Measurements from ENCODE around the gene CCL11. TPM values are rescaled to one million over a fixed set of nuclear protein-coding genes. Genes with fewer than 3 reads are reported as not detected.
A peak's percentile ranks its signal among the peaks of the same experiment; 100 is the strongest.

The CCL11 gene
- total RNA-seq, 2 donors from 2014 or later: 1.1 TPM; not detected in 1

GRCh38 chr17:34252095-34252443 is 33.5 kb upstream of the CCL11 start:
- intact Hi-C loops (cut with DNase I): loop anchor here (10.0 kb wide), 1 partner anchor 103 kb away; the partner anchor contains the start of gene CCL13

GRCh38 chr17:34252444-34253138 is 33.0 kb upstream of the CCL11 start:
- intact Hi-C loops (cut with DNase I): loop anchor here (10.0 kb wide), 1 partner anchor 102 kb away; the partner anchor contains the start of gene CCL13
- TF ChIP-seq POLR2AphosphoS5 (IDR thresholded peaks at IDR 0.05): peak; percentile 91
- no peak for TF ChIP-seq CTCF (IDR thresholded peaks at IDR 0.05)
- TF ChIP-seq POLR2A (IDR thresholded peaks at IDR 0.05): no peak
- H3K27ac ChIP-seq: peak overlapping the region; percentile 64 to 69
- H3K4me1 ChIP-seq (replicated peaks): peaks cover 13% of the 10 kb centered on the region
- no peaks in the 10 kb centered on the region for H3K36me3 ChIP-seq
- WGBS: 4% methylated on average over 6 of the region's 6 CpGs
- no peaks in the 10 kb centered on the region for H3K9me3 ChIP-seq
- no peaks in the 10 kb centered on the region for H3K27me3 ChIP-seq (replicated peaks; ENCODE audit: insufficient read depth)
- peak; percentile 89 for DNase-seq (ENCODE audit: low spot score)
- no peak overlapping the region for H3K4me3 ChIP-seq

More at GRCh38 chr17:34252095-34252443, 33.5 kb upstream of the CCL11 start:
- Histone ChIP-seq H3K36me3 (no peaks in the 10 kb centered on the region), H3K27ac (peak overlapping the region; percentile 64 to 69), H3K4me1 (replicated peaks) (peaks cover 13% of the 10 kb centered on the region), H3K27me3 (replicated peaks; ENCODE audit: insufficient read depth) (no peaks in the 10 kb centered on the region), H3K9me3 (no peaks in the 10 kb centered on the region), H3K4me3 (no peak overlapping the region)
- TF ChIP-seq POLR2AphosphoS5 (IDR thresholded peaks at IDR 0.05): no peak
- TF ChIP-seq POLR2A (IDR thresholded peaks at IDR 0.05): no peak
- no peak for TF ChIP-seq CTCF (IDR thresholded peaks at IDR 0.05)
- 53% methylated on average over 5 of the region's 5 CpGs for WGBS
- no peak for DNase-seq (ENCODE audit: low spot score)

DNA sequence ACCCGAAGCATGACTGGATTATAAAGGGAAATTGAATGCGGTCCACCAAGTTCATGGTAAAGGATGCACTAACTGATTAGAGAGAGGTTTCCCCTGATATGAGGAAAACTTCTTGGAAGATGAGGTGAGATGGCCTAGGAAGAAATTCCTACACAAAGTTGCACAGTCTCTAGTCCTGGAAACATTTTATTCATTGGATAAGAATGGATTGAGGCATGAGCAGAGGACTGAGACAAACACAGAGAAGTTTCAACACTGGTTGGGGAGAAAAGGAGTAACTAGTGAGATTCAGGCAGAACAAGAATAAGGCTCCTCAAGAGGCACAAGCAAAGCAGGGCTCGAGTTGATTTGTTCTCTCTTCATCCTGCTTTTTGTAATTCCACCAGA is 32.4 kb upstream of the CCL11 start:
- WGBS: 80% methylated on average over 3 of the region's 3 CpGs
- peaks cover 13% of the 10 kb centered on the region for H3K4me1 ChIP-seq (replicated peaks)
- intact Hi-C loops (cut with DNase I): loop anchor here (10.0 kb wide), 1 partner anchor 102 kb away; the partner anchor contains the start of gene CCL13
- H3K36me3 ChIP-seq: no peaks in the 10 kb centered on the region
- peak overlapping the region; percentile 64 to 69 for H3K27ac ChIP-seq
- H3K4me3 ChIP-seq: no peak overlapping the region
- no peaks in the 10 kb centered on the region for H3K9me3 ChIP-seq
- H3K27me3 ChIP-seq (replicated peaks; ENCODE audit: insufficient read depth): no peaks in the 10 kb centered on the region
- TF ChIP-seq POLR2AphosphoS5 (IDR thresholded peaks at IDR 0.05): no peak
- no peak for DNase-seq (ENCODE audit: low spot score)

DNA sequence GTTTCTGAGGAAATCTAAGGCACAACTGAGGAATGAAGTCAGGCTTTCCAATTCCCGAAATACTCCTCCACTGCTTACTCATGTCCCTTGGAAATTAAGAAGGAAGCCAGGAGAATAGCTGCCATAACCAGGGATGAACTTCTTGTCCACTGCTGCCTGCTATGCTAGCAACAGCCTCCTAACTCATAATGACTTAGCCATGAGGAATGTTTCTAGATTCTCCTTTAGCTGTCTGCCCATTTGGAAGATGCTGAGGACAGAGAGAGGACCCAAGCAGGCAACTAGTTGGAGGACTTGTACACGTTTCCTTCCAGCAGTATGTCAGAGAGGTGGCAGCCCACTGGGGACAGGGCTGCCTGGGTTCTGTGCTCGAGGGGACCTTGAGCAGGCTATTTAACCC is 31.4 kb upstream of the CCL11 start:
- no peak for DNase-seq (ENCODE audit: low spot score)
- Histone ChIP-seq H3K36me3 (no peaks in the 10 kb centered on the region), H3K27ac (peak overlapping the region; percentile 69 to 73), H3K4me1 (replicated peaks) (peaks cover 13% of the 10 kb centered on the region), H3K27me3 (replicated peaks; ENCODE audit: insufficient read depth) (no peaks in the 10 kb centered on the region), H3K4me3 (no peak overlapping the region), H3K9me3 (no peaks in the 10 kb centered on the region)
- WGBS: 29% methylated on average over 3 of the region's 3 CpGs
- intact Hi-C loops (cut with DNase I): loop anchor here (10.0 kb wide), 1 partner anchor 101 kb away; the partner anchor contains the start of gene CCL13
- TF ChIP-seq POLR2A (IDR thresholded peaks at IDR 0.05) (no peak), CTCF (IDR thresholded peaks at IDR 0.05) (no peak), POLR2AphosphoS5 (IDR thresholded peaks at IDR 0.05) (peak; percentile 16)

- Histone ChIP-seq H3K4me1 (replicated peaks) (peaks cover 13% of the 10 kb centered on the region), H3K36me3 (no peaks in the 10 kb centered on the region), H3K27me3 (replicated peaks; ENCODE audit: insufficient read depth) (no peaks in the 10 kb centered on the region), H3K27ac (peak within 1 kb of the TSS; percentile 69 to 73), H3K9me3 (no peaks in the 10 kb centered on the region), H3K4me3 (peak within 1 kb of the TSS; percentile 19 to 25)
- intact Hi-C loops (cut with DNase I): loop anchor here (5.0 to 10.0 kb wide), 2 partner anchors 100 to 1322 kb away; partner anchors contain the start of genes CCL13 and PEX12
- TF ChIP-seq POLR2AphosphoS5 (IDR thresholded peaks at IDR 0.05) (peak; percentile 79), POLR2A (IDR thresholded peaks at IDR 0.05) (peak; percentile 44), CTCF (IDR thresholded peaks at IDR 0.05) (no peak)
- peak; percentile 73 for DNase-seq (ENCODE audit: low spot score)
- WGBS: 0% methylated on average over 11 of the region's 11 CpGs
Measured at GRCh38 chr17:34254651-34255380, 30.7 kb upstream of the CCL11 start, which contains the start of gene CCL2. Gene CCL2, plus strand, starts transcription at chr17:34255285. Its CDS starts 65 bp downstream, at chr17:34255350.
